OCI-LY3 (cell line): ENCODE measurements around the gene MYLK.

ENCODE experiments used
- H2AFZ ChIP-seq: fragments of 200-600, 300-600 bp; shearing (Covaris generic); 2 replicates; pipeline ENCODE4 v1.6.0; 2014; ENCODE audit warnings: antibody characterized with exemption, low read depth, low read length
- H3K27ac ChIP-seq: fragments of 200-600, 300-600 bp; sonication (generic); 2 replicates; pipeline ENCODE4 v1.5.1; 2014; ENCODE audit warnings: mild to moderate bottlenecking, low read length, moderate library complexity, mixed read lengths
- H3K27me3 ChIP-seq: fragments of 200-600, 300-600 bp; sonication (generic); 2 replicates; pipeline ENCODE4 v1.6.1; 2014; ENCODE audit warnings: low read depth, low read length, mixed read lengths
- H3K36me3 ChIP-seq: fragments of 200-600, 300-600 bp; sonication (generic); replicated peaks from 2 replicates; pipeline ENCODE3; 2014; ENCODE audit warnings: low read depth, low read length, mixed read lengths
- H3K4me1 ChIP-seq: fragments of 300-600, 200-600 bp; sonication (generic); 2 replicates; pipeline ENCODE4 v1.6.1; 2014; ENCODE audit warnings: low read length, mixed read lengths
- H3K4me2 ChIP-seq: fragments of 200-600, 300-600 bp; sonication (generic); 2 replicates; pipeline ENCODE4 v1.6.1; 2014; ENCODE audit warnings: low read length, mixed read lengths
- H3K4me3 ChIP-seq: fragments of 300-600, 200-600 bp; sonication (generic); 2 replicates; pipeline ENCODE4 v1.5.1; 2014; ENCODE audit warnings: antibody characterized with exemption, mild to moderate bottlenecking, low read length, moderate library complexity
- H3K79me2 ChIP-seq: fragments of 300-600, 200-600 bp; shearing (Covaris generic); 2 replicates; pipeline ENCODE4 v1.6.1; 2014; ENCODE audit warnings: mild to moderate bottlenecking, low read length, mixed read lengths
- H3K9ac ChIP-seq: fragments of 300-600, 200-600 bp; shearing (Covaris generic); 2 replicates; pipeline ENCODE4 v1.6.0; 2014; ENCODE audit warnings: mild to moderate bottlenecking, low read length, moderate library complexity
- H3K9me3 ChIP-seq: fragments of 200-600, 300-600 bp; shearing (Covaris generic); 2 replicates; pipeline ENCODE4 v1.6.1; 2014; ENCODE audit warnings: low read length, mixed read lengths; ENCODE audit not compliant: insufficient read depth
- H4K20me1 ChIP-seq: fragments of 200-600, 300-600 bp; sonication (generic); 2 replicates; pipeline ENCODE4 v1.6.1; 2016; ENCODE audit warnings: low read length, mixed read lengths; ENCODE audit not compliant: insufficient read depth
- CTCF ChIP-seq: fragments of 200-600, 300-600 bp; sonication (generic); IDR thresholded peaks from 2 replicates; pipeline ENCODE4 v1.5.1; 2014; ENCODE audit warnings: antibody characterized with exemption, low read length, low read depth
- EZH2phosphoT487 ChIP-seq: fragments of 200-600 bp; shearing (Covaris generic); IDR thresholded peaks from 2 replicates; pipeline ENCODE4 v1.6.1; 2018; ENCODE audit warnings: antibody characterized with exemption, mixed run types, low read depth

The MYLK gene

GRCh38 chr3:123716411-123716810 lies 167.7 kb downstream of the MYLK start:
- no peak overlapping the region for H3K9ac ChIP-seq
- H3K27ac ChIP-seq = no peak overlapping the region
- H3K27me3 ChIP-seq = peaks cover 8% of the 10 kb centered on the region
- H2AFZ ChIP-seq = no peak overlapping the region
- H3K79me2 ChIP-seq = no peaks in the 10 kb centered on the region
- H3K4me1 ChIP-seq = no peaks in the 10 kb centered on the region
- no peak overlapping the region for H3K4me2 ChIP-seq
- no peak overlapping the region for H3K4me3 ChIP-seq
- no peaks in the 10 kb centered on the region for H4K20me1 ChIP-seq
- no peaks in the 10 kb centered on the region for H3K9me3 ChIP-seq
- no peak for TF ChIP-seq EZH2phosphoT487
- H3K36me3 ChIP-seq = no peaks in the 10 kb centered on the region

- H3K36me3 ChIP-seq = no peaks in the 10 kb centered on the region
- no peak overlapping the region for H3K27ac ChIP-seq
- TF ChIP-seq CTCF (no peak), EZH2phosphoT487 (no peak)
- no peaks in the 10 kb centered on the region for H4K20me1 ChIP-seq
- H3K4me3 ChIP-seq = no peak overlapping the region
- no peak overlapping the region for H3K4me2 ChIP-seq
- peaks cover 3% of the 10 kb centered on the region; the same call in 1 of the 2 replicates for H3K4me1 ChIP-seq
- H3K79me2 ChIP-seq = no peaks in the 10 kb centered on the region
- H3K27me3 ChIP-seq = peaks cover 8% of the 10 kb centered on the region
- no peak overlapping the region for H3K9ac ChIP-seq
- H3K9me3 ChIP-seq = no peaks in the 10 kb centered on the region
- H2AFZ ChIP-seq = no peak overlapping the region
Measured at GRCh38 chr3:123713211-123713610, 170.9 kb downstream of the MYLK start.

GRCh38 chr3:123712077-123712860 lies 171.9 kb downstream of the MYLK start:
- Histone ChIP-seq H3K27me3 (peaks cover 8% of the 10 kb centered on the region), H3K4me1 (peaks cover 3% of the 10 kb centered on the region; the same call in 1 of the 2 replicates), H4K20me1 (no peaks in the 10 kb centered on the region), H3K79me2 (no peaks in the 10 kb centered on the region), H3K27ac (no peak overlapping the region), H3K4me2 (no peak overlapping the region), H2AFZ (no peak overlapping the region), H3K9ac (no peak overlapping the region), H3K4me3 (no peak overlapping the region), H3K36me3 (no peaks in the 10 kb centered on the region), H3K9me3 (no peaks in the 10 kb centered on the region)
- no peak for TF ChIP-seq EZH2phosphoT487
- no peak for TF ChIP-seq CTCF

- Histone ChIP-seq H3K9ac (no peak overlapping the region), H3K36me3 (no peaks in the 10 kb centered on the region), H3K4me3 (no peak overlapping the region), H3K27me3 (peaks cover 8% of the 10 kb centered on the region), H3K9me3 (no peaks in the 10 kb centered on the region), H3K4me1 (peaks cover 3% of the 10 kb centered on the region; the same call in 1 of the 2 replicates), H4K20me1 (no peaks in the 10 kb centered on the region), H3K79me2 (no peaks in the 10 kb centered on the region), H3K27ac (no peak overlapping the region), H3K4me2 (no peak overlapping the region), H2AFZ (no peak overlapping the region)
- TF ChIP-seq EZH2phosphoT487 = no peak
- TF ChIP-seq CTCF = no peak
Measured at GRCh38 chr3:123711356-123711755, 172.8 kb downstream of the MYLK start.
